Neural progenitor cell (in vitro differentiated cells): Measurements from ENCODE around the gene DIAPH2. TPM values are rescaled to one million over a fixed set of nuclear protein-coding genes. Genes with fewer than 3 reads are reported as not detected.

Experiments
- DNase-seq: peaks from one replicate; pipeline ENCODE4 v3.0.0-alpha.2; 2016; ENCODE audit warnings: low spot score
- H2AFZ ChIP-seq: fragments of 200-600 bp; sonication (generic); replicated peaks from 2 replicates; pipeline ENCODE4 v1.6.1; 2016; ENCODE audit warnings: antibody characterized with exemption
- H3F3A ChIP-seq: fragments of 200-600 bp; sonication (generic); 2 replicates; pipeline ENCODE4 v1.6.1; 2016; ENCODE audit warnings: antibody characterized with exemption, low read depth
- H3K27ac ChIP-seq: fragments of 200-600 bp; sonication (generic); 2 replicates; pipeline ENCODE4 v1.5.1; 2016; ENCODE audit warnings: mild to moderate bottlenecking
- H3K27me3 ChIP-seq: fragments of 200-600 bp; sonication (generic); 2 replicates; pipeline ENCODE4 v1.6.1; 2016; ENCODE audit warnings: mild to moderate bottlenecking, moderate library complexity
- H3K36me3 ChIP-seq: fragments of 200-600 bp; sonication (generic); 2 replicates; pipeline ENCODE4 v1.5.1; 2016
- H3K4me1 ChIP-seq: fragments of 200-600 bp; sonication (generic); 2 replicates; pipeline ENCODE4 v1.6.1; 2016; ENCODE audit warnings: mixed run types
- H3K4me2 ChIP-seq: fragments of 200-600 bp; sonication (generic); 2 replicates; pipeline ENCODE4 v1.6.1; 2016
- H3K4me3 ChIP-seq: fragments of 200-600 bp; sonication (generic); 2 replicates; pipeline ENCODE4 v1.5.1; 2016
- H3K79me2 ChIP-seq: fragments of 200-600 bp; sonication (generic); 2 replicates; pipeline ENCODE4 v1.6.1; 2016; ENCODE audit warnings: low read depth
- H3K9ac ChIP-seq: fragments of 200-600 bp; sonication (generic); 2 replicates; pipeline ENCODE4 v1.6.1; 2016
- H3K9me3 ChIP-seq: fragments of 200-600 bp; sonication (generic); 2 replicates; pipeline ENCODE4 v1.5.1; 2016; ENCODE audit warnings: low read depth
- H4K20me1 ChIP-seq: fragments of 200-600 bp; sonication (generic); 2 replicates; pipeline ENCODE4 v1.6.1; 2016; ENCODE audit warnings: low read depth
- H3K27ac Mint-ChIP-seq: 3 replicates; pipeline ENCODE4 v1.8.0; 2021; ENCODE audit warnings: mixed read lengths
- H3K27me3 Mint-ChIP-seq: 2 replicates; pipeline ENCODE4 v1.8.0; 2022; ENCODE audit warnings: low read depth, mild to moderate bottlenecking, inconsistent platforms, moderate library complexity, mixed read lengths; ENCODE audit not compliant: insufficient read depth
- H3K36me3 Mint-ChIP-seq: 3 replicates; pipeline ENCODE4 v1.8.0; 2021; ENCODE audit warnings: mixed read lengths
- H3K4me1 Mint-ChIP-seq: 3 replicates; pipeline ENCODE4 v1.8.0; 2021; ENCODE audit warnings: mixed read lengths
- H3K4me3 Mint-ChIP-seq: 3 replicates; pipeline ENCODE4 v1.8.0; 2021; ENCODE audit warnings: mild to moderate bottlenecking, moderate library complexity, mixed read lengths
- H3K9me3 Mint-ChIP-seq: 3 replicates; pipeline ENCODE4 v1.8.0; 2020; ENCODE audit warnings: mixed read lengths
- CTCF ChIP-seq: fragments of 200-600 bp; sonication (generic); IDR thresholded peaks from 2 replicates; pipeline ENCODE4 v1.5.1; 2017; ENCODE audit warnings: antibody characterized with exemption, mild to moderate bottlenecking
- EZH2 ChIP-seq: fragments of 200-600 bp; sonication (generic); IDR thresholded peaks from 2 replicates; pipeline ENCODE4 v1.6.1; 2017; ENCODE audit warnings: antibody characterized with exemption, mild to moderate bottlenecking, moderate library complexity
- EZH2phosphoT487 ChIP-seq: fragments of 200-600 bp; sonication (generic); IDR thresholded peaks from 2 replicates; pipeline ENCODE4 v1.6.1; 2017; ENCODE audit warnings: antibody characterized with exemption
- total RNA-seq: library from RNA; depleted of rRNA; stranded (reverse); fragments of >200 nt; gene quantifications from 2 replicates; pipeline ENCODE4 v1.2.3, GENCODE V29; 2015; ENCODE audit warnings: low replicate concordance

The DIAPH2 gene
- total RNA-seq, 1 donor from 2014 or later = 24.0 TPM

- Histone ChIP-seq H3F3A (no peaks in the 10 kb centered on the region), H3K36me3 (no peaks in the 10 kb centered on the region), H3K4me2 (no peak overlapping the region), H3K27me3 (no peaks in the 10 kb centered on the region), H3K9me3 (no peaks in the 10 kb centered on the region), H4K20me1 (no peaks in the 10 kb centered on the region), H3K9ac (no peak overlapping the region), H3K4me3 (no peak overlapping the region), H3K27ac (no peak overlapping the region), H3K4me1 (no peaks in the 10 kb centered on the region), H3K79me2 (no peaks in the 10 kb centered on the region), H2AFZ (no peak overlapping the region)
- Mint-ChIP-seq H3K36me3 (peaks cover 5% of the 10 kb centered on the region), H3K4me3 (no peak overlapping the region), H3K27ac (no peak overlapping the region), H3K27me3 (peaks cover 2% of the 10 kb centered on the region), H3K4me1 (peaks cover 3% of the 10 kb centered on the region), H3K9me3 (peaks cover 8% of the 10 kb centered on the region)
- no peak for TF ChIP-seq EZH2
- TF ChIP-seq CTCF = no peak
- no peak for DNase-seq
Observed at GRCh38 chrX:97117572-97117971, 432.9 kb downstream of the DIAPH2 start.

GRCh38 chrX:97119474-97120109 lies 434.9 kb downstream of the DIAPH2 start:
- Histone ChIP-seq H3K4me2 (no peak overlapping the region), H3K9ac (no peak overlapping the region), H2AFZ (no peak overlapping the region), H3K79me2 (no peaks in the 10 kb centered on the region), H3K4me3 (no peak overlapping the region), H3K36me3 (no peaks in the 10 kb centered on the region), H3K27me3 (no peaks in the 10 kb centered on the region), H3F3A (no peaks in the 10 kb centered on the region), H4K20me1 (no peaks in the 10 kb centered on the region), H3K9me3 (no peaks in the 10 kb centered on the region), H3K4me1 (peaks cover 8% of the 10 kb centered on the region), H3K27ac (no peak overlapping the region)
- TF ChIP-seq EZH2 (no peak), EZH2phosphoT487 (no peak), CTCF (no peak)
- peaks cover 5% of the 10 kb centered on the region for H3K36me3 Mint-ChIP-seq
- H3K27ac Mint-ChIP-seq = peak overlapping the region; percentile 50
- H3K9me3 Mint-ChIP-seq = peaks cover 8% of the 10 kb centered on the region
- H3K4me1 Mint-ChIP-seq = peaks cover 6% of the 10 kb centered on the region
- no peak for DNase-seq
- H3K4me3 Mint-ChIP-seq = no peak overlapping the region
- peaks cover 2% of the 10 kb centered on the region for H3K27me3 Mint-ChIP-seq

- H3F3A ChIP-seq = no peaks in the 10 kb centered on the region
- peaks cover 8% of the 10 kb centered on the region for H3K4me1 ChIP-seq
- H3K27ac ChIP-seq = no peak overlapping the region
- DNase-seq = no peak
- peaks cover 8% of the 10 kb centered on the region for H3K9me3 Mint-ChIP-seq
- peaks cover 5% of the 10 kb centered on the region for H3K36me3 Mint-ChIP-seq
- H3K36me3 ChIP-seq = no peaks in the 10 kb centered on the region
- no peak overlapping the region for H2AFZ ChIP-seq
- H3K27me3 Mint-ChIP-seq = peaks cover 2% of the 10 kb centered on the region
- no peaks in the 10 kb centered on the region for H4K20me1 ChIP-seq
- peaks cover 10% of the 10 kb centered on the region for H3K4me1 Mint-ChIP-seq
- no peak overlapping the region for H3K4me3 Mint-ChIP-seq
- no peak overlapping the region for H3K9ac ChIP-seq
- H3K79me2 ChIP-seq = no peaks in the 10 kb centered on the region
- no peak for TF ChIP-seq EZH2phosphoT487
- TF ChIP-seq EZH2 = no peak
- H3K4me2 ChIP-seq = no peak overlapping the region
- H3K9me3 ChIP-seq = no peaks in the 10 kb centered on the region
- H3K27ac Mint-ChIP-seq = no peak overlapping the region
- no peak overlapping the region for H3K4me3 ChIP-seq
- H3K27me3 ChIP-seq = no peaks in the 10 kb centered on the region
Observed at GRCh38 chrX:97123001-97123400, 438.4 kb downstream of the DIAPH2 start.

GRCh38 chrX:97126020-97126419 lies 441.4 kb downstream of the DIAPH2 start:
- H3K4me2 ChIP-seq = no peak overlapping the region
- H3K4me1 Mint-ChIP-seq = peaks cover 10% of the 10 kb centered on the region
- H3K9me3 Mint-ChIP-seq = no peaks in the 10 kb centered on the region

More at GRCh38 chrX:97126020-97126419, 441.4 kb downstream of the DIAPH2 start:
- H3K27ac Mint-ChIP-seq = no peak overlapping the region
- Histone ChIP-seq H3K36me3 (no peaks in the 10 kb centered on the region), H4K20me1 (no peaks in the 10 kb centered on the region), H3K9ac (no peak overlapping the region), H3K27me3 (no peaks in the 10 kb centered on the region), H3K27ac (no peak overlapping the region), H3K79me2 (no peaks in the 10 kb centered on the region), H2AFZ (no peak overlapping the region), H3K4me1 (peaks cover 8% of the 10 kb centered on the region), H3K4me3 (no peak overlapping the region), H3F3A (no peaks in the 10 kb centered on the region), H3K9me3 (no peaks in the 10 kb centered on the region)
- H3K4me3 Mint-ChIP-seq = no peak overlapping the region
- no peaks in the 10 kb centered on the region for H3K27me3 Mint-ChIP-seq
- no peaks in the 10 kb centered on the region for H3K36me3 Mint-ChIP-seq
- no peak for DNase-seq
- TF ChIP-seq EZH2 (no peak), EZH2phosphoT487 (no peak), CTCF (no peak)
